DMS 273 (cell line): Measurements from ENCODE around the gene TMEM52.
"Not testable (repeated sequence)": the region's sequence is repeated elsewhere in the genome, so short reads cannot be mapped to it uniquely, and the experiment has no call there.

ENCODE experiments used
- DNase-seq: peaks from one replicate; lab custom pipeline; 2025; ENCODE audit not compliant: unreplicated experiment; lab: John Stamatoyannopoulos, UW

TMEM52 gene

GRCh38 chr1:1895456-1896336 lies 23.4 kb downstream of the TMEM52 start:
- DNase-seq, result no peak

- DNase-seq, result no peak
Observed at GRCh38 chr1:1895060-1895418, 24.0 kb downstream of the TMEM52 start.

- DNase-seq, result no peak
Observed at GRCh38 chr1:1894354-1895059, 24.6 kb downstream of the TMEM52 start.

- no peak for DNase-seq
Observed at GRCh38 chr1:1893997-1894353, 25.1 kb downstream of the TMEM52 start.

GRCh38 chr1:1893291-1893985 lies 25.6 kb downstream of the TMEM52 start:
- no peak for DNase-seq

GRCh38 chr1:1892763-1893120 lies 26.3 kb downstream of the TMEM52 start:
- no peak for DNase-seq

DNA sequence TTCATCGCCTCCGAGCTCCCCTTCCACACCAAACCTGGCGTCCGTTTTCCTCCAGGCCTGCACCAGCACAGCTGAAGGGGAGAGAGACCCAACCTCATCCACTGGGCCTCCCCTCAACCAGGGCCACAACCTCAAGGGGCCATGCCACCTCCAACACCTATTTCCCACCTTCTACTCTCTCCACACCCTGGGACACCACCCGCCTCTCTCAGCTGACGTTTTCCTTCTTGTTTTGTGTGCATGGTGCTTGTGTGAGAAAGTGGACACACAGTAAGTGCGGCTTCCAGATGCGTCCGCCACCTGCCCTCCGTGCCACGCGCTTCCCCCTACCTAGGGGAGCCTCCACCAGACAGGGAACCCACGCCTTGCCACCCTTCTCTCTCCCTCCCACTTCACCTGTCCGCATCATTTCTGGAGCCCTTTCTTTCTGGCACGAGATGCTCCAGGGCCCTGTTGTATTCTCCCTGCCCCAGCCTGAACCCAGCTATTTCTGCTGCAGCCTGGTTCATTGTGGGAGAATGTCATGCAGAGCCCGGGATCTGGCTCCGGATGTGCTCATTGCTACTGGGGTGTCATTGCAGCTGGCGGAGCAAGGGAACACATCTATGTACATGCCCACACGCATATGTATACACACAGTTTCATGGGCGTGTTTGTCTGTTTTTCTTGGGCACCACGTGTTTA lies 26.9 kb downstream of the TMEM52 start:
- no peak for DNase-seq

DNA sequence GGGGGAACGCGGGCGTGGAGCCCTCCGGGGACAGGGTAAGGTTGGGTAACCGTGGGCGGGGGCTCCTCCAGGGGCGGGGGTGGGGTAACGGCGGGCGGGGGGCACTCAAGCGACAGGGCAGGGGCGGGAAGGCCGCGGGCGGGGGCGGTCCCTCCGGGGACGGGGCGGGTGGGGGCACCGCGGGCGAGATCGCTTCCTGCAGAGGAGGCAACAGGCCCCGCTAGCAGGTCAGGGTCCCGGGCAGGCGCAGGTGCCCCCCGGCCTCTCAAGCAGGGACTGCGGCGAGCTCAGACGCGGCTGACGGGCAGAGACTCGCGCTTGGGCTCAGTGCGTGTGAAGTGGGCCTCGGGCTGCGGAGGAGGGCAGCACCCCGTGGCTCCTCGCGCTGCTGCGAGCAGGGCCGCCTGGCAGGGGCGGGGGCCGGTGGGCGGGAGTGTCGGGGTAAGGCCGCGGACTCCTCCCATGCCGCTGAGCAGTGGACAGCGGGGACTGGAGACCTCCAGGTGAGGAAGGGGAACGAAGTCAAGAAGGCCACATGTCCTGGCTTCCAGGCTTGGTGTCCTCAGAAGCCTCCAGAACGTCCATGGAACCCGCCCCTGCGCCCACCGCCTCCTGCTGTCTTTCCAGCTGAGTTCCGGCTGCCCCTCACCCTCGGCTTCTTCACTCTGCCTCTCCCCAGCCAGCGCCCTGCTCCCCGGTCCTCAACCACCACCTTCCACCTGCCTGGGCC lies 27.6 kb downstream of the TMEM52 start:
- DNase-seq, result peak; percentile 86

DNA sequence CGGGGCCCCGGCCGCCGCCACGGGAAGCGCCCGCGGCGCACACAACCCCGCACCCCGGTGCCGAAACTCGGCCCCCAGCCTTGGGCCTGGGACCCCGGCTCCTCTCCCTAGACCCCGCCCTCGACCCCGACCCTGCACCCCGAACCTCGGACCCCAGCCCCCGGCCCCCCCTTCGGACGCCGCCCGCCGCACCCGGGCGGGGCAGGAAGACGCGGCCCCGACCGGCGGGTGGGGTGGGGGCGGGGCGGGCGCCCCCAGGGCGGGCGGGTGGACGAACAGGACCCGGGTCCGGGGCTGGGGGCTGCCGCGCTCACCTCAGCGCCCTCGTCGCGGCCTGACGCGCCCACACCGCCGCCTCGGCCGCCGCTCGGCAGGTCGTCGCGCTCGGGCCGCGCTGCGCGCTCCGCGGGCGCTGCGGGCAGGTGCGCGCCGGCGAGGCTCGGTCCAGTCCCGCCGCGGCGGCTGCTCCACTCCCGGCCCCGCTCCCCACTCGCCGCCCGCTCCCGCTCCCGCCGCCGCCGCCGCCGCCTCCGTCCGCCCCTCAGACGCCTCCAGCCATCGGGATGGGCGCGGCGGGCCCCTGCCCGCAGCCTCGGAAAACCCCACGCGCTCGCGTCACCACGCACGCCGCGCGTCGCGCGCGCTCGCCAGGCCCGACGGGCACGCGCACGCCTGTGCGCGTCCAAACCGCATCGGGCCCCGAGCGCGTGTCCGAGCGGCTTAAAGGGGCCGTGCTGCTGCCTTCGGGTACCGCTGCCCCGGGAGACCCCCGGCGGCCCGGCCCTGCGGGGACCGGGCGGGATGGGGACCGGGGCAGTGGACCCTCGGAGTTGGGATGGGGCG lies 28.4 kb downstream of the TMEM52 start, which contains the start of gene GNB1:
Gene GNB1 (minus strand): TSS at position 582 of the 843 bp plus-strand sequence. CDS start 65,634 bp downstream, outside the sequence.
- DNase-seq, result peak; percentile 97

DNA sequence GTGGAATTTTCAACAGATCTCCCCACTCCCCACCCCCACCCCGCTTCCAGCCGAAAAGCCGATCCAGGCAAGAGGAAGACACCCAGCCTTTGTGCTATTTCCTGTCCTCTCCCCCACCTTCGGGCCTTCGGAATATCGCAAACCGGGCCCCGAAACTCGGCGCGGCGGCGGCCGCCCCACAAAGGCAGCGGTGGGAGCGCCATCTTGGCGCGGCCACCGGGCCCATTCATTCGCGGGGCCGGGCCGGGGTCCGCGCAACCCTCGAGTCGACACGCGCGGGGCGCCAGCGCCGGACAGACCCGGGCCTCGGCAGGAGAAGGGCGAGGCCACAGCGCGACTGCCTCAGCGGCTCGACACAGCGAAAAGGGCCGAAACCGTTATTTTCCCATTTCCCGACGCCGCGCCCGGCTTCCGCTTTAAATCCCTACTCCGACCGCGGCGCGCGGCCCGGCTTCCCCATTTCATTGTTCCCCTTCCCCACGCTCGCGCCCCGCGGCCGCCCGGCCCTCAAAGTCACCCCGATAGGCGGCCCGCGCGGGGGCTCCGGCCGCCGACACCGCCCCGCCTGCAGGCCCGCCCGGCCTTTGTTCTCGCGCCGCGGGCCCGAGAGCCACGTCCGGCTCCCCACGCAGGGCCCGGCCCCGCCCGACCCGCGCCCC lies 29.1 kb downstream of the TMEM52 start:
- DNase-seq, result peak; percentile 73

DNA sequence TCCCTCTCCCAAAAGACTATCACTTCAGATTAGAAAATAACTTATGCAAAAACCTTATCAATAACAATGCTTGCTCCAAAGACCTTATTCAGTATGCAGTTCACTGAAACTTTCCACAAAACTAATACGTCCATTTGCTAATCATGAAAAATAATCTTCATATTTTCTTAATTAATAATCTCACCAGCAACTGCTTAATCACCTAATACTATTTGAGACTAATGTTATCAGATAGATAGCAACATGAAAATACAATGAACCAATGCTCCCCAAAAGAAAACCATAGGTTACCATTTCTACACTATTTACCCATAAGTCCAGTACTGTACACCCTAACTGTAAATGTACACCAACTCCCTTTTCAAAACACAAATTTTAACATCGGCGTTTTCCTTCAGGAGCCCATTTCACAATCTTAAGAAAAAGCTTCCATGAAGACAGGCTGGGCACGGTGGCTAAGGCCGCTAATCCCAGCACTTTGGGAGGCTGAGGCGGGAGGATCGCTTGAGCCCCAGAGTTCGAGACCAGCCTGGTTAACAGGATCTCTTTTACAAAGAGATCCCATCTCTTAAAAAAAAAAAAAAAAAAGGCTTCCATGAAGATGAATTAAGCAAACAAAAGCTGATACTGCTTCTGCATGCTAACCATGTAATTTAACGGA lies 29.9 kb downstream of the TMEM52 start:
- DNase-seq, result peak; percentile 38

DNA sequence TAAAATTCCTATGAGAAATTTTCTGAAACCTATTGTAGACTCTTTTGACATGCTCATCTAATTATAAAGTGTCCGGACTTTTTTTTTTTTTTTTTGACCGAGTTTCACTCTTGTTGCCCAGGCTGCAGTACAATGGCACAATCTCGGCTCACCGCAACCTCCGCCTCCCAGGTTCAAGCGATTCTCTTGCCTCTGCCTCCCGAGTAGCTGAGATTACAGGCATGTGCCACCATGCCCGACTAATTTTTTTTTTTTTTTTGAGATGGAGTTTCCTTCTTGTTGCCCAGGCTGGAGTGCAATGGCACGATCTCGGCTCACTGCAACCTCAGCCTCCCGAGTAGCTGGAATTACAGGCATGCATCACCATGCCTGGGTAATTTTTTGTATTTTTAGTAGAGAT lies 35.2 kb downstream of the TMEM52 start:
- not testable (repeated sequence) for DNase-seq

- DNase-seq, result no peak
Observed at GRCh38 chr1:1883092-1883873, 35.8 kb downstream of the TMEM52 start.

- no peak for DNase-seq
Observed at GRCh38 chr1:1881727-1882126, 37.4 kb downstream of the TMEM52 start.

DNA sequence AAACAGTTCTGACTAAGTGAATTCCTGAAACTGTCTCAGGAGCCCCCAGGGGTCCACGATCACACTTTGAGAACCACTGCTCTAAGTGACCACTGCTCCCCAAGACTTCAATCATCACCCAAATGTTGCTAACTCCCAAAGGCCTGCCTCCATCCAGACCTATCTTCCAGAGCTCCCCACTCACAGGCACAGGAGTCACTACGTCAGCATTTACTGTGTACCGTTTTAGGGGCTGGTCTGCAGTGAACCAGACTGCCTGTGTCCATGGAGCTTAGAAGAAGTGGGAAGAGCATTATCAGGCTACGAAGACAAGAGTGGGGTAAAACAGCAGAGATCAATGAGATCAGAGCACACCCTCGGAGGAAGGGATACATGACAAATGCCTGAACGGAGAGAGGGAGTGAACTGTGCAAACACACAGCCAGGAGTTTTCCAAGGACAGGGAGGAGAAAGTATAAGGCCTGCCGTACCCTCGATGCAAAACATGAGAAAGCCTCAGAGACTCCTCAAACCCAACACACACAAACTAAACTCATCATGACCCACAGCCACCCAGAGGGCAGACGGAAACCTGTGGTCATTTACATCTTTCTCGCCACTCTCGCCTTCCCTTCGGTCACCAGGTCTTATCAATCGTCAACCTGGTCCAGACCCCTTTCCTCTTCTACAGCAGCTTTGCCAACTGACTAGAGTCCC lies 38.3 kb downstream of the TMEM52 start:
- no peak for DNase-seq

GRCh38 chr1:1879942-1880341 lies 39.1 kb downstream of the TMEM52 start:
- no peak for DNase-seq

GRCh38 chr1:1877865-1878436 lies 41.1 kb downstream of the TMEM52 start:
- no peak for DNase-seq
